ENCODE measurements around the gene DHRS3.

DHRS3 gene

DNA sequence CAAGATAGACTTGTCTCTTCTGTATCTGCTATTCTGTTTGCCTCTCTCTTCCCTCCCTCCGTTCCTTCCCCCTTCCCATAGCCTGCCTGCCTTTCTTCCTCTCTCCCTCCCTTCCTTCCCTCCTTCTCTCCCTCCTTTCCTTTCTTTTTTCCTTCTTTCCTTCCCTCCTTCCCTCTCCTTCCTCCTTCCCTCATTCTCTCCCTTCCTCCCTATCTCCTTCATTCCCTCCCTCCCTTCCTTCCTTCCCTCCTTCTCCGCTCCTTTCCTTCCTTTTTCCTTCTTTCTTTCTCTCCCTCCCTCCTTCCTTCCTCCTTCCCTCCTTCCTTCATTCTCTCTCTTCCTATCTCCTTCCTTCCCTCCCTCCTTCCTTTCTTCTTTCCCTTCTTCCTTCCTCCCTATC lies 26.8 kb upstream of the DHRS3 start:
- no peak for DNase-seq (ENCODE audit: low read depth, low spot score)
- peaks cover 22% of the 10 kb centered on the region for H3K9me3 ChIP-seq (ENCODE audit: insufficient read depth, low read length)
- no peak overlapping the region for H3K9ac ChIP-seq (ENCODE audit: insufficient read length, low read depth)
- no peaks in the 10 kb centered on the region for H3K4me1 ChIP-seq (ENCODE audit: insufficient read depth, insufficient read length)
- H3K27me3 ChIP-seq (ENCODE audit: insufficient read depth, insufficient read length) = peaks cover 2% of the 10 kb centered on the region
- TF ChIP-seq ZNF274 (IDR thresholded peaks at IDR 0.05; ENCODE audit: low read depth, low read length) = no peak
- H3K4me3 ChIP-seq (ENCODE audit: insufficient read length, low read depth) = no peak overlapping the region
- no peaks in the 10 kb centered on the region for H3K36me3 ChIP-seq (ENCODE audit: insufficient read depth, insufficient read length, low read length)

DNA sequence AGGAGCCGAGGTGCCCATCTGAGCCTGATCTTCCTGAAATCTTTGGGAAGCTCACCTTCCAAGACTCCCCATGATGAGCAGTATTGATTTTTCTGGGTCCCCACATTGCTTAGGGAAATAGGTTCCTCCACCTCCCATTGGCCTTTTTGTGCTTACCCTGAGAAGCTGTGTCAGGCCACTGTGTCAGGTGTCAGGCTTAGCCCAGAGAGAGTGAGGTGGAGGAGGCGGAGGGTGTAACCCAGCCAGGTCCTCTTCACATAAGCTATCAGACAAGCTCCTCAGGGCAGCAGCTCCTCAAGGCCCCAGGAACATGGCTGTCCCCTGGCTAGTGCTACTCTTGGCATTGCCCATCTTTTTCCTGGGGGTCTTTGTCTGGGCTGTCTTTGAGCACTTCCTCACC lies 26.2 kb upstream of the DHRS3 start:
- peaks cover 28% of the 10 kb centered on the region for H3K9me3 ChIP-seq (ENCODE audit: insufficient read depth, low read length)
- TF ChIP-seq YY1 (IDR thresholded peaks at IDR 0.05; ENCODE audit: insufficient read depth, insufficient read length) = no peak
- TF ChIP-seq ZNF274 (IDR thresholded peaks at IDR 0.05; ENCODE audit: low read depth, low read length) = no peak
- no peak for TF ChIP-seq SUZ12 (IDR thresholded peaks at IDR 0.05; ENCODE audit: extremely low read depth, insufficient read depth, insufficient read length)
- no peak for DNase-seq (ENCODE audit: low read depth, low spot score)
- no peaks in the 10 kb centered on the region for H3K4me1 ChIP-seq (ENCODE audit: insufficient read depth, insufficient read length)
- H3K4me3 ChIP-seq (ENCODE audit: insufficient read length, low read depth) = no peak overlapping the region
- H3K27me3 ChIP-seq (ENCODE audit: insufficient read depth, insufficient read length) = peaks cover 2% of the 10 kb centered on the region
- no peaks in the 10 kb centered on the region for H3K36me3 ChIP-seq (ENCODE audit: insufficient read depth, insufficient read length, low read length)
- no peak overlapping the region for H3K9ac ChIP-seq (ENCODE audit: insufficient read length, low read depth)

DNA sequence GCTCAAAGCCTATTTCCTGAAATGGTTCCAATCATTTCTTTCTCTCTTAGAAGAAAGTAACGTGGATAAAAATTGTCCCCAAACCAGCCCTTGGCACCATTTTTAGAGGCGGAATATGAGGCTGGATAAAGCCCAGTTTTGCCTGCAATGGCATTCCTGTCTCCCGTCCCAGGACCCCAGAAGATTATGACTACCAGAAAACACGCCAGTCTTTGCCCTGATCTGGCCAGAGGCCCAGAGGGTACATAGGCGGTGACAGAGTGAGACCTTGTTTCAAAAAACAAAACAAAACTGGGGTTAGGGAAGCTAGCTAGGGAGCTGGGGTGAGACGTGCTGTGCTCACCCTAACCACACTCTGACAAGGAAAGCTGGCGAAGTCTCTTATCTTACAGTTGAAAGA lies 25.8 kb upstream of the DHRS3 start, which contains the start of gene AADACL4:
Gene AADACL4, plus strand, starts transcription at position 301 of the 400 bp plus-strand sequence. CDS start 462 bp downstream, outside the sequence.
- H3K9me3 ChIP-seq (ENCODE audit: insufficient read depth, low read length) = peaks cover 31% of the 10 kb centered on the region
- H3K36me3 ChIP-seq (ENCODE audit: insufficient read depth, insufficient read length, low read length) = no peaks in the 10 kb centered on the region
- no peak for TF ChIP-seq ZNF274 (IDR thresholded peaks at IDR 0.05; ENCODE audit: low read depth, low read length)
- no peak for TF ChIP-seq SUZ12 (IDR thresholded peaks at IDR 0.05; ENCODE audit: extremely low read depth, insufficient read depth, insufficient read length)
- no peak for TF ChIP-seq YY1 (IDR thresholded peaks at IDR 0.05; ENCODE audit: insufficient read depth, insufficient read length)
- no peaks in the 10 kb centered on the region for H3K4me1 ChIP-seq (ENCODE audit: insufficient read depth, insufficient read length)
- no peak within 1 kb of the TSS for H3K9ac ChIP-seq (ENCODE audit: insufficient read length, low read depth)
- H3K27me3 ChIP-seq (ENCODE audit: insufficient read depth, insufficient read length) = peaks cover 2% of the 10 kb centered on the region
- H3K4me3 ChIP-seq (ENCODE audit: insufficient read length, low read depth) = no peak within 1 kb of the TSS
- DNase-seq (ENCODE audit: low read depth, low spot score) = no peak

DNA sequence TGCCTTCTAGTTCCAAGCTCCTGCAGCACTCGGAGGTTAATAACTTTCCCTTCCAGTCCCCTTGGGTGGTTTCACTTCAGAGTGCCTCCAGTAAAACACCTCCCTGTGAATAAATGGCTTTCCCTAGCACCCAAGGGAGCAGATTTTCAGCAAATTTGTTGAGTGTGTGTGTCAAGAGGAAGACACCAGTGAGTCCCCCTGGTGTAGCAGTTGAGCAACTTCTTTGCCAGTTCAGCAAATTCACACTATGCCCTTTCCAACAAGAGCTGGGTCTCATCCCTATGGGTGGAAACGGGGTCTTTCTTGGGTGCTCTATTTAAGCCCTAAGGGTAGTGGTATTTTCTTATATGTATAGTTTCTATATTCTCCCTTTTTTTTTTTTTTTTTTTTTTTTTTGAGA lies 25.1 kb upstream of the DHRS3 start:
- no peak for DNase-seq (ENCODE audit: low read depth, low spot score)
- H3K27me3 ChIP-seq (ENCODE audit: insufficient read depth, insufficient read length) = peaks cover 2% of the 10 kb centered on the region
- H3K4me1 ChIP-seq (ENCODE audit: insufficient read depth, insufficient read length) = no peaks in the 10 kb centered on the region
- TF ChIP-seq SUZ12 (IDR thresholded peaks at IDR 0.05; ENCODE audit: extremely low read depth, insufficient read depth, insufficient read length) (no peak), ZNF274 (IDR thresholded peaks at IDR 0.05; ENCODE audit: low read depth, low read length) (no peak), YY1 (IDR thresholded peaks at IDR 0.05; ENCODE audit: insufficient read depth, insufficient read length) (no peak)
- peaks cover 36% of the 10 kb centered on the region for H3K9me3 ChIP-seq (ENCODE audit: insufficient read depth, low read length)
- no peak overlapping the region for H3K9ac ChIP-seq (ENCODE audit: insufficient read length, low read depth)
- no peaks in the 10 kb centered on the region for H3K36me3 ChIP-seq (ENCODE audit: insufficient read depth, insufficient read length, low read length)
- H3K4me3 ChIP-seq (ENCODE audit: insufficient read length, low read depth) = no peak overlapping the region

DNA sequence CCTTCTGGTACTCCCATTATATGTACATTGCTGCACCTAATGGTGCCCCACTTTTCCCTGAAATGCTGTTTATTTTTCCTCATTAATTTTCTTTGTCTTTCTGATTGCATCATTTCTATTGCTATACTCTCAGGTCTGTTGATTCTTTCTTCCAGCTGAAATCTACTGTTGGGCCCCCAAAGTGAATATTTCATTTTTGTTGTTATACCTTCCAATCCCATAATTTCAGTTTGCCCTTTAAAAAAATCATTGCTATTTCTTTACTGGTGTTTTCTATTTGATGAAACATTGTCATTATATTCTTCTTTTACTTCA lies 22.9 kb upstream of the DHRS3 start:
- Histone ChIP-seq H3K4me3 (ENCODE audit: insufficient read length, low read depth) (no peak overlapping the region), H3K9me3 (ENCODE audit: insufficient read depth, low read length) (peaks cover 41% of the 10 kb centered on the region), H3K4me1 (ENCODE audit: insufficient read depth, insufficient read length) (peaks cover 6% of the 10 kb centered on the region), H3K36me3 (ENCODE audit: insufficient read depth, insufficient read length, low read length) (no peaks in the 10 kb centered on the region), H3K9ac (ENCODE audit: insufficient read length, low read depth) (no peak overlapping the region), H3K27me3 (ENCODE audit: insufficient read depth, insufficient read length) (peaks cover 2% of the 10 kb centered on the region)
- DNase-seq (ENCODE audit: low read depth, low spot score) = no peak
- TF ChIP-seq ZNF274 (IDR thresholded peaks at IDR 0.05; ENCODE audit: low read depth, low read length) (no peak), SUZ12 (IDR thresholded peaks at IDR 0.05; ENCODE audit: extremely low read depth, insufficient read depth, insufficient read length) (no peak), YY1 (IDR thresholded peaks at IDR 0.05; ENCODE audit: insufficient read depth, insufficient read length) (no peak)

DNA sequence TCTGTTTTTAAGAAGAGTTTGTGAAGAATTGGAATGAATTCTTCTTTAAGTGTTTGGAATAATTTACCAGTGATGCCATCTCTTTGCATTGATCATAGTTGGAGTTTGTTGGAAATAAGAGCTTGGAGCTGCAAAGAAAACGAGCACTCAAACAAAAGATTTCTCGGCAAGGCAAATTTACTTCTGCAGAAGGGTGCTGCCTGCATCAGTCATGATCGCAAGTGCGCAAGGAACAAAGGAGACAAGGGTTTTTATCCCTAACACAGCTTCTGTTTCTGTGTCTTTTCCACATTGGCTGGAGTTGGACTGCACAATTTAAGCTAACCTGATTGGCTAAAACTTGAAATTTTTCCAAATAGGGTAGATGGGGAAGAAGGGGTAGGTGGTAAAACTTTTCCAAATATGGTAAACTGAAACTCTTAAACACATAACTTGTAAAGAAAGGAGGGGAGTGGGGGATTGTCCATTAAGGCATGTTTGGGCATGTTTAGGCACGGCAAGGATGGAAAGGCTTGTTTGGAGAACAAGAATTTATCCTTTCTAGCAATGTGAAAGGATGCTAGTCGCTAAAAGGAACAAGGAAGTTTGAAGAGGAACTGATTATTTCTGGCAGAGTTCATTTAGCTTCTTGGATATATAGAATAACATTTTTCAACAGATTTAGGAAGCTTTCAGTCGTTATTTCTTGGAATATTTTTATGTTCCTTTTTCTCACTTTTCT lies 22.4 kb upstream of the DHRS3 start:
- H3K4me3 ChIP-seq (ENCODE audit: insufficient read length, low read depth) = no peak overlapping the region
- peaks cover 41% of the 10 kb centered on the region for H3K9me3 ChIP-seq (ENCODE audit: insufficient read depth, low read length)
- peaks cover 2% of the 10 kb centered on the region for H3K27me3 ChIP-seq (ENCODE audit: insufficient read depth, insufficient read length)
- no peak overlapping the region for H3K9ac ChIP-seq (ENCODE audit: insufficient read length, low read depth)
- DNase-seq (ENCODE audit: low read depth, low spot score) = no peak
- TF ChIP-seq SUZ12 (IDR thresholded peaks at IDR 0.05; ENCODE audit: extremely low read depth, insufficient read depth, insufficient read length) (no peak), ZNF274 (IDR thresholded peaks at IDR 0.05; ENCODE audit: low read depth, low read length) (no peak), YY1 (IDR thresholded peaks at IDR 0.05; ENCODE audit: insufficient read depth, insufficient read length) (no peak)
- no peaks in the 10 kb centered on the region for H3K36me3 ChIP-seq (ENCODE audit: insufficient read depth, insufficient read length, low read length)
- peaks cover 6% of the 10 kb centered on the region for H3K4me1 ChIP-seq (ENCODE audit: insufficient read depth, insufficient read length)

DNA sequence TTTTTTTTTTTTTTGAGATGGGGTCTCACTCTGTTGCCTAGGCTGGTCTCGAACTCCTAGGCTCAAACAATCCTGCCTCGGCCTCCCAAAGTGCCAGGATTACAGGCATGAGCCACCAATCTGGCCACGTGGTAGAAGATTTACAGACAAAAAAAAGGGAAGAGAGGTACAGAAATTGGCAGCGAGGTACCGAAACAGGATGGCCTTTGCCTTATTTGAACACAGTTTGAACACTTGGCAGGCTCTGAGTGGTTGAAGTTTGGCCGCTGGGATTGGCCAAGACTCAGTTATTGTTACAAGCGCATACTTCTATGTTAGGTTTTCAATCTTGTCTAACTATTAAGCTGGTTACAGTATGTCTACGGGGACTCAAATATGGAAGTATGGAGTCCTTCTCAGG lies 19.7 kb upstream of the DHRS3 start:
- no peak for DNase-seq (ENCODE audit: low read depth, low spot score)
- Histone ChIP-seq H3K27me3 (ENCODE audit: insufficient read depth, insufficient read length) (no peaks in the 10 kb centered on the region), H3K4me3 (ENCODE audit: insufficient read length, low read depth) (no peak overlapping the region), H3K36me3 (ENCODE audit: insufficient read depth, insufficient read length, low read length) (no peaks in the 10 kb centered on the region), H3K4me1 (ENCODE audit: insufficient read depth, insufficient read length) (peaks cover 6% of the 10 kb centered on the region), H3K9me3 (ENCODE audit: insufficient read depth, low read length) (peaks cover 41% of the 10 kb centered on the region), H3K9ac (ENCODE audit: insufficient read length, low read depth) (no peak overlapping the region)
- no peak for TF ChIP-seq ZNF274 (IDR thresholded peaks at IDR 0.05; ENCODE audit: low read depth, low read length)
- TF ChIP-seq YY1 (IDR thresholded peaks at IDR 0.05; ENCODE audit: insufficient read depth, insufficient read length) = no peak
- no peak for TF ChIP-seq SUZ12 (IDR thresholded peaks at IDR 0.05; ENCODE audit: extremely low read depth, insufficient read depth, insufficient read length)
